Fibroblast of skin of right quadriceps (primary cell): ENCODE data around the gene SARDH.
A peak's percentile ranks its signal among the peaks of the same experiment; 100 is the strongest.
"Not testable (repeated sequence)": the region's sequence is repeated elsewhere in the genome, so short reads cannot be mapped to it uniquely, and the experiment has no call there.

Experiments
- DNase-seq: peaks from one replicate; pipeline ENCODE4 v3.0.0-alpha.2; 2013

The SARDH gene

GRCh38 chr9:133775291-133775690 is 37.1 kb upstream of the SARDH start:
- no peak for DNase-seq

GRCh38 chr9:133774799-133775198 is 36.6 kb upstream of the SARDH start:
- DNase-seq: no peak

- peak; percentile 68 for DNase-seq
Measured at GRCh38 chr9:133773889-133774655, 35.9 kb upstream of the SARDH start.

- DNase-seq: no peak
Measured at GRCh38 chr9:133772581-133772980, 34.4 kb upstream of the SARDH start.

- no peak for DNase-seq
Measured at GRCh38 chr9:133771486-133772482, 33.6 kb upstream of the SARDH start.

GRCh38 chr9:133770076-133770777 is 32.1 kb upstream of the SARDH start:
- no peak for DNase-seq

- no peak for DNase-seq
Measured at GRCh38 chr9:133769511-133770075, 31.4 kb upstream of the SARDH start.

- no peak for DNase-seq
Measured at GRCh38 chr9:133768859-133769510, 30.8 kb upstream of the SARDH start.

GRCh38 chr9:133768371-133768858 is 30.3 kb upstream of the SARDH start:
- DNase-seq: no peak

GRCh38 chr9:133767625-133768024 is 29.5 kb upstream of the SARDH start:
- DNase-seq: no peak

GRCh38 chr9:133767008-133767407 is 28.9 kb upstream of the SARDH start:
- no peak for DNase-seq

GRCh38 chr9:133766234-133766633 is 28.1 kb upstream of the SARDH start:
- DNase-seq: not testable (repeated sequence)

- no peak for DNase-seq
Measured at GRCh38 chr9:133763272-133764183, 25.4 kb upstream of the SARDH start.

- DNase-seq: no peak
Measured at GRCh38 chr9:133762488-133763271, 24.5 kb upstream of the SARDH start.

GRCh38 chr9:133761641-133762248 is 23.6 kb upstream of the SARDH start:
- no peak for DNase-seq

- no peak for DNase-seq
Measured at GRCh38 chr9:133760713-133761290, 22.6 kb upstream of the SARDH start.

GRCh38 chr9:133759946-133760345 is 21.8 kb upstream of the SARDH start:
- DNase-seq: no peak

GRCh38 chr9:133759146-133759900 is 21.2 kb upstream of the SARDH start:
- no peak for DNase-seq

GRCh38 chr9:133758228-133758627 is 20.1 kb upstream of the SARDH start:
- DNase-seq: no peak
